Spleen (tissue), 7 donors: ENCODE results near the gene GCDH.

Experiments
- POLR2A ChIP-seq, 3 donors: fragments of 450-650 bp; IDR thresholded peaks; one replicate each; pipeline ENCODE4 v1.5.1; 2017; ENCODE audit warnings: antibody characterized with exemption in 3 of 3, mild to moderate bottlenecking in 1 of 3
- POLR2AphosphoS5 ChIP-seq, 3 donors: sonication (generic); formaldehyde crosslinking; IDR thresholded peaks; one replicate each; pipeline ENCODE4 v1.5.1; 2017; ENCODE audit warnings: antibody characterized with exemption in 3 of 3
- TF ChIP-seq, protein P1 (sequence below), 11 experiments: fragments of 200-600 bp in 7 of 11; fragments of 450-650 bp in 4 of 11; sonication (generic) in 4 of 11; IDR thresholded peaks in 8 of 11; conservative IDR thresholded peaks in 3 of 11; 1 replicate in 7 of 11; 2 replicates in 4 of 11; pipeline versions ENCODE4 v1.4.0 to v1.8.0; 2016 to 2021; ENCODE audit warnings: antibody characterized with exemption in 11 of 11, inconsistent platforms in 4 of 11, mild to moderate bottlenecking in 1 of 11
- donor health status: DM: no; HTN: no; CAD: no; lungs with moderate emphysema.
- donor health status: DM: no; HTN: no; CAD: no.
- donor health status: DM: no; HTN: no; CAD: no.

DNA sequence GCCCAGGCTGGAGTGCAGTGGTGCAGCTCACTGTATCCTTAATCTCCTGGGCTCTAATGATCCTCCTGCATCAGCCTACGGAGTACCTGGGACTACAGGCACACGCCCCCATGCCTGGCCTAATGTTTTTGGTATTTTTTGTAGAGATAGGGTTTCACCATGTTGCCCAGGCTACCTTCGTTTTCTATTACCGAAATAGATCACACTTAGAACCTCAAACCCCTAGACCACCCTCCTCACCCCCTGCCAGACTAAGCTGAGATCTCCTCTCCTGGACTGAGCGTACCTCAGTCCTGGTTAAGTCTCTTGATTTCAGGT, 4.3 kb upstream of the GCDH start:
- TF ChIP-seq, protein P1, sequence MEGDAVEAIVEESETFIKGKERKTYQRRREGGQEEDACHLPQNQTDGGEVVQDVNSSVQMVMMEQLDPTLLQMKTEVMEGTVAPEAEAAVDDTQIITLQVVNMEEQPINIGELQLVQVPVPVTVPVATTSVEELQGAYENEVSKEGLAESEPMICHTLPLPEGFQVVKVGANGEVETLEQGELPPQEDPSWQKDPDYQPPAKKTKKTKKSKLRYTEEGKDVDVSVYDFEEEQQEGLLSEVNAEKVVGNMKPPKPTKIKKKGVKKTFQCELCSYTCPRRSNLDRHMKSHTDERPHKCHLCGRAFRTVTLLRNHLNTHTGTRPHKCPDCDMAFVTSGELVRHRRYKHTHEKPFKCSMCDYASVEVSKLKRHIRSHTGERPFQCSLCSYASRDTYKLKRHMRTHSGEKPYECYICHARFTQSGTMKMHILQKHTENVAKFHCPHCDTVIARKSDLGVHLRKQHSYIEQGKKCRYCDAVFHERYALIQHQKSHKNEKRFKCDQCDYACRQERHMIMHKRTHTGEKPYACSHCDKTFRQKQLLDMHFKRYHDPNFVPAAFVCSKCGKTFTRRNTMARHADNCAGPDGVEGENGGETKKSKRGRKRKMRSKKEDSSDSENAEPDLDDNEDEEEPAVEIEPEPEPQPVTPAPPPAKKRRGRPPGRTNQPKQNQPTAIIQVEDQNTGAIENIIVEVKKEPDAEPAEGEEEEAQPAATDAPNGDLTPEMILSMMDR (IDR thresholded peaks at IDR 0.05 in 8 of 11, conservative IDR thresholded peaks at IDR 0.05 in 3 of 11): no peak
- TF ChIP-seq POLR2AphosphoS5 (IDR thresholded peaks at IDR 0.05) (no peak), POLR2A (IDR thresholded peaks at IDR 0.05) (no peak)
